ENCODE results near the gene RAB17. TPM values are rescaled to one million over a fixed set of nuclear protein-coding genes. Genes with fewer than 3 reads are reported as not detected.

The RAB17 gene
- polyA plus RNA-seq, 1 donor (not counting 4 experiments of a cell fraction or from before 2014, with no cell fraction given): 2.4 TPM

- Histone ChIP-seq H3K9me3 (ENCODE audit: control insufficient read depth, low read depth, low read length) (no peaks in the 10 kb centered on the region), H2AFZ (ENCODE audit: control insufficient read depth, low read length) (no peak overlapping the region), H3K27ac (ENCODE audit: control insufficient read depth, insufficient read depth, low read length) (no peak overlapping the region), H3K27me3 (ENCODE audit: control insufficient read depth, extremely low read depth, insufficient read depth, low read length) (peaks cover 7% of the 10 kb centered on the region), H3K4me2 (ENCODE audit: control insufficient read depth, extremely low read depth, insufficient read depth, low read depth, low read length) (no peak overlapping the region), H3K9me1 (ENCODE audit: control insufficient read depth, extremely low read depth, insufficient read depth, low read length) (no peaks in the 10 kb centered on the region), H3K36me3 (ENCODE audit: control insufficient read depth in 2 of 2, extremely low read depth in 1 of 2, insufficient read depth in 2 of 2, low read length in 2 of 2) (no peaks in the 10 kb centered on the region), H3K9ac (ENCODE audit: control insufficient read depth, extremely low read depth, insufficient read depth, low read length) (no peak overlapping the region), H3K4me1 (ENCODE audit: control insufficient read depth, extremely low read depth, insufficient read depth, low read length) (no peaks in the 10 kb centered on the region), H3K4me3 (ENCODE audit: control insufficient read depth in 2 of 3, extremely low read depth in 1 of 3, insufficient read depth in 2 of 3, low read depth in 1 of 3, low read length in 3 of 3) (no peak overlapping the region), H3K79me2 (ENCODE audit: control insufficient read depth, insufficient read depth, low read length) (no peaks in the 10 kb centered on the region), H4K20me1 (ENCODE audit: control insufficient read depth, extremely low read depth, insufficient read depth, low read length) (no peaks in the 10 kb centered on the region)
- no peak for TF ChIP-seq CTCF (optimal IDR thresholded peaks at IDR 0.05 in 1 of 3, IDR thresholded peaks at IDR 0.05 in 1 of 3, conservative IDR thresholded peaks at IDR 0.05 in 1 of 3; ENCODE audit: extremely low read depth in 1 of 3, insufficient read depth in 2 of 3, low read length in 3 of 3)
- no peak for TF ChIP-seq EZH2 (IDR thresholded peaks at IDR 0.05; ENCODE audit: low read length)
- dilution Hi-C loops (cut with MboI; ENCODE audit: extremely low pct_ligation_motif_present, low sequenced_read_pairs): no loop called here
- FAIRE-seq: no peak
- DNase-seq (ENCODE audit: low read depth, low spot score): no peak
Observed at GRCh38 chr2:237637429-237638135, 47.0 kb upstream of the RAB17 start.

GRCh38 chr2:237636578-237636977 lies 46.0 kb upstream of the RAB17 start:
- Histone ChIP-seq H3K9me1 (ENCODE audit: control insufficient read depth, extremely low read depth, insufficient read depth, low read length) (no peaks in the 10 kb centered on the region), H3K27ac (ENCODE audit: control insufficient read depth, insufficient read depth, low read length) (no peak overlapping the region), H3K79me2 (ENCODE audit: control insufficient read depth, insufficient read depth, low read length) (no peaks in the 10 kb centered on the region), H3K27me3 (ENCODE audit: control insufficient read depth, extremely low read depth, insufficient read depth, low read length) (peaks cover 8% of the 10 kb centered on the region), H4K20me1 (ENCODE audit: control insufficient read depth, extremely low read depth, insufficient read depth, low read length) (no peaks in the 10 kb centered on the region), H3K4me3 (ENCODE audit: control insufficient read depth in 2 of 3, extremely low read depth in 1 of 3, insufficient read depth in 2 of 3, low read depth in 1 of 3, low read length in 3 of 3) (no peak overlapping the region), H3K4me1 (ENCODE audit: control insufficient read depth, extremely low read depth, insufficient read depth, low read length) (no peaks in the 10 kb centered on the region), H3K9me3 (ENCODE audit: control insufficient read depth, low read depth, low read length) (no peaks in the 10 kb centered on the region), H2AFZ (ENCODE audit: control insufficient read depth, low read length) (no peak overlapping the region), H3K9ac (ENCODE audit: control insufficient read depth, extremely low read depth, insufficient read depth, low read length) (no peak overlapping the region), H3K36me3 (ENCODE audit: control insufficient read depth in 2 of 2, extremely low read depth in 1 of 2, insufficient read depth in 2 of 2, low read length in 2 of 2) (no peaks in the 10 kb centered on the region), H3K4me2 (ENCODE audit: control insufficient read depth, extremely low read depth, insufficient read depth, low read depth, low read length) (no peak overlapping the region)
- FAIRE-seq (no peak), DNase-seq (ENCODE audit: low read depth, low spot score) (no peak)
- TF ChIP-seq EZH2 (IDR thresholded peaks at IDR 0.05; ENCODE audit: low read length) (no peak), CTCF (optimal IDR thresholded peaks at IDR 0.05 in 1 of 3, IDR thresholded peaks at IDR 0.05 in 1 of 3, conservative IDR thresholded peaks at IDR 0.05 in 1 of 3; ENCODE audit: extremely low read depth in 1 of 3, insufficient read depth in 2 of 3, low read length in 3 of 3) (no peak)
- dilution Hi-C loops (cut with MboI; ENCODE audit: extremely low pct_ligation_motif_present, low sequenced_read_pairs): no loop called here

Measured in keratinocyte (primary cell).